Measurements from ENCODE around the gene HELZ2.

The HELZ2 gene

DNA sequence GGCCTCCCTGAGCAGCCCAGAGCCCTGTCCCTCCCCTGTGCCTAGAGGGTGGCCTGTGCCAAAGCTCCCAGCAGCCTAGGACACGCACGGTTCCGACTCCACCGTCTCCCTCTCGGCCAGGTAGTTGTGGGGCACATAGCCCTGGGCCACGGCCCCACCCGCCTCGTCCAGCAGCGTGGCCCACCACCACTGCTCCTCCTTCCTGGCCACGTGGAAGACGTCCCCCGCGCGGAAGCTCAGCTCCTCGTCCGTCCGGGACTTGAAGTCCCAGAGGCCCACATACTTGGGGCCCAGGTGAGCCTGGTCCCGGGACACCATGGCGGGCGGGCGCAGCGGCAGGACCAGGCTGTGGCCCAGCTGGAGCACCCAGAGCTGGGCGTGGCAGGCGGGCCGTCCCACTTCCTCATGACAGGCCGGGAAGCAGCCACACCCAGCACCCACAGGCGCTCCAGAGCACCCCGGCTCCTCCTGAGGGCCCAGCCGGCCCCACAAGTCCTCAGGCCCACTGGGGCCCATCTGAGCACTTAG is 37.0 kb downstream of the HELZ2 start, which contains the start of gene PTK6:
Gene PTK6, minus strand, starts transcription at position 380 of the 528 bp plus-strand sequence. Its CDS starts 62 bp downstream, at position 318.
- Histone ChIP-seq H3K27me3 (replicated peaks) (no peaks in the 10 kb centered on the region), H3K27ac (no peak within 1 kb of the TSS), H3K4me3 (ENCODE audit: low read depth, low read length) (peak within 1 kb of the TSS; percentile 36), H3K36me3 (replicated peaks) (no peaks in the 10 kb centered on the region)
- no peak for TF ChIP-seq CTCF (IDR thresholded peaks at IDR 0.05; ENCODE audit: low read depth, low read length, missing control alignments)
- in situ Hi-C loops (cut with HindIII; ENCODE audit: low pct_ligation_motif_present, low sequenced_read_pairs) = no loop called here
- no peak for DNase-seq

- in situ Hi-C loops (cut with HindIII; ENCODE audit: low pct_ligation_motif_present, low sequenced_read_pairs) = no loop called here
- Histone ChIP-seq H3K4me3 (ENCODE audit: low read depth, low read length) (no peak overlapping the region), H3K27me3 (replicated peaks) (no peaks in the 10 kb centered on the region), H3K27ac (no peak overlapping the region), H3K36me3 (replicated peaks) (no peaks in the 10 kb centered on the region)
- DNase-seq = peak; percentile 48
- TF ChIP-seq CTCF (IDR thresholded peaks at IDR 0.05; ENCODE audit: low read depth, low read length, missing control alignments) = no peak
These were observed 37.6 kb downstream of the HELZ2 start for GRCh38 chr20:63536241-63536977.

GRCh38 chr20:63534831-63535651 is 39.0 kb downstream of the HELZ2 start:
- H3K27ac ChIP-seq = no peak overlapping the region
- in situ Hi-C loops (cut with HindIII; ENCODE audit: low pct_ligation_motif_present, low sequenced_read_pairs) = no loop called here
- H3K27me3 ChIP-seq (replicated peaks) = no peaks in the 10 kb centered on the region
- TF ChIP-seq CTCF (IDR thresholded peaks at IDR 0.05; ENCODE audit: low read depth, low read length, missing control alignments) = no peak
- H3K36me3 ChIP-seq (replicated peaks) = no peaks in the 10 kb centered on the region
- H3K4me3 ChIP-seq (ENCODE audit: low read depth, low read length) = no peak overlapping the region
- no peak for DNase-seq

GRCh38 chr20:63534427-63534830 is 39.6 kb downstream of the HELZ2 start:
- no peak overlapping the region for H3K27ac ChIP-seq
- DNase-seq = no peak

GRCh38 chr20:63533871-63534393 is 40.1 kb downstream of the HELZ2 start:
- no peak for TF ChIP-seq CTCF (IDR thresholded peaks at IDR 0.05; ENCODE audit: low read depth, low read length, missing control alignments)
- H3K27ac ChIP-seq = no peak overlapping the region
- H3K27me3 ChIP-seq (replicated peaks) = no peaks in the 10 kb centered on the region
- no peaks in the 10 kb centered on the region for H3K36me3 ChIP-seq (replicated peaks)
- DNase-seq = no peak
- in situ Hi-C loops (cut with HindIII; ENCODE audit: low pct_ligation_motif_present, low sequenced_read_pairs) = no loop called here
- H3K4me3 ChIP-seq (ENCODE audit: low read depth, low read length) = no peak overlapping the region

More at GRCh38 chr20:63534427-63534830, 39.6 kb downstream of the HELZ2 start:
- no peak overlapping the region for H3K4me3 ChIP-seq (ENCODE audit: low read depth, low read length)
- no peak for TF ChIP-seq CTCF (IDR thresholded peaks at IDR 0.05; ENCODE audit: low read depth, low read length, missing control alignments)
- no peaks in the 10 kb centered on the region for H3K27me3 ChIP-seq (replicated peaks)
- in situ Hi-C loops (cut with HindIII; ENCODE audit: low pct_ligation_motif_present, low sequenced_read_pairs) = no loop called here
- no peaks in the 10 kb centered on the region for H3K36me3 ChIP-seq (replicated peaks)
